HG03558 (cell line): ENCODE results near the gene ABLIM3.

Source experiments
- ATAC-seq: cut with Tn5 transposase; IDR thresholded peaks from one replicate; pipeline ENCODE4 v1.9.1; 2021; ENCODE audit warnings: moderate number of reproducible peaks; ENCODE audit not compliant: unreplicated experiment; ENCODE audit errors: extremely low read depth

The ABLIM3 gene

DNA sequence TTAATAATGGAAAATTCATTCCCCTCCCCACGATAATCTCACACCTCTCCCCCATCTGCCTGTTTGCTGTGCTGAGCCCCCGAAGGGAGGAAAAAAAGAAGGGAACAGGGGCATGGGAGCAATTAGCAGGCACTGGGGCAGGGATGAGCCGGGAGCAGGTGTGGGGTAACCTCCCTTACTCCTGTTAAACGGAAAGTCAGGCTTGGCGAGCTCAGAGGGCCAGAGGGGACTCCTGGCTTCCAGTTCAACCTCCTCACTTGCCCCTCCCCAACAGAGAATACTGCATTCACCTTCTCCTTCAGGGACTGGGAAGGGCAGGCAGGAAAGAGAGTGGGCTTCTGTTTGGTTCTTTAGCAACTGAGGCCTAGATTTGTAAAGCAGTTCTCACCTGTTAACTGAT, 131.9 kb downstream of the ABLIM3 start:
- no peak for ATAC-seq

DNA sequence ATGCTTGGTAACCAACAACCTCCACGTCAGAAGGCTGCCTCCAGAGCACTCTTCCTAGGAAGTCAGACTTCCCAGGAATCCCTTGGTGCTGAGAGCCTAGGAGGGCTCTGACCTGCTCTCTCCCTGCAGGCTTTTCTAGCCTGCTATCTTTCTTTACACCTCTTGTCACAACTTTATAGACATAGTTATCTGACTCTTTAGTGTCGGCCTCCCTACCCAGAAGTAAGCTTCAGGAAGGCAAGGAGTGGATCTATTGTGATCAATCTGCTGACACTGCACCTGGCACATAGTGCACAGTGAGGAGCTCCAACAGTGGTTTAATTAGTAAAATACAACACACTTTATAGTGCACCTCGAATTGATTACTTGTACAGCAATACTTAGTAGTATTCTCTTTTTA, 132.7 kb downstream of the ABLIM3 start:
- ATAC-seq, result no peak

DNA sequence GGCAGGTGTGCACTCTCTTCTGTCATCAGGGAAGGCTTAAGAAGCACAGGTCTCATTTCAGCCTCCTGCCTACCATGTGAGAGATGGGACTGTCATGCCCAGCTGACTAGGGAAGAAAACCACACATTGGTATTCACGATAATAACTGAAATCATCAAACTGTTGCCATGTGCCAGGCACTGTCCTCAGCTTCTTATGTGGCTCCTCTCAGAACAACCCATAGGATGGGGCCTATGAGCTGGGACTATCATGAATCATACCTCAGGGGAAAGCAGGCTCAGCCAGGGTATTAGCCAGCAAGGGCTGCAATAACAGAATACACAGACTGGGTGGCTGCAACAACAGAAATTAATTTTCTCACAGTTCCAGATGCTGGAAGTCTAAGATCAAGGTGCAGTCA, 133.6 kb downstream of the ABLIM3 start:
- ATAC-seq, result no peak

DNA sequence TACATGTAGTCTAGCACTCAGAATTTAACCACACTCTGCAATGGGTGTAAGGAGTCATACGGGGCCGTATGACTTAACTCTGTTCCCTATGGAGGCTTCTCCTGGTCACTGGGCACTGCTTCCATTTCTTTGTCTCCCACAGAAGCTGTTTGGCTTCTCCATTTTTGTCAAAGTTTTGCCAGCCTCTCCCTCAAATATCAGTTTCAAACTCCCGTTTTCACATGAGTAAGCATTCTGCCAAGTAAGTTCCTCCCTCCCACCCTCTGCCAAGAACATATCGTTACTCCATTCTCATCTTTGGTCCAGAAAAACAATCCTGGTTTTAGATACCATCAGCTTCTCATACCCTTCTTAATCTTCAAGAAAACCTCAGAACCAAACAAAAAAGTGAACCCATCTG, 136.5 kb downstream of the ABLIM3 start:
- ATAC-seq, result no peak

DNA sequence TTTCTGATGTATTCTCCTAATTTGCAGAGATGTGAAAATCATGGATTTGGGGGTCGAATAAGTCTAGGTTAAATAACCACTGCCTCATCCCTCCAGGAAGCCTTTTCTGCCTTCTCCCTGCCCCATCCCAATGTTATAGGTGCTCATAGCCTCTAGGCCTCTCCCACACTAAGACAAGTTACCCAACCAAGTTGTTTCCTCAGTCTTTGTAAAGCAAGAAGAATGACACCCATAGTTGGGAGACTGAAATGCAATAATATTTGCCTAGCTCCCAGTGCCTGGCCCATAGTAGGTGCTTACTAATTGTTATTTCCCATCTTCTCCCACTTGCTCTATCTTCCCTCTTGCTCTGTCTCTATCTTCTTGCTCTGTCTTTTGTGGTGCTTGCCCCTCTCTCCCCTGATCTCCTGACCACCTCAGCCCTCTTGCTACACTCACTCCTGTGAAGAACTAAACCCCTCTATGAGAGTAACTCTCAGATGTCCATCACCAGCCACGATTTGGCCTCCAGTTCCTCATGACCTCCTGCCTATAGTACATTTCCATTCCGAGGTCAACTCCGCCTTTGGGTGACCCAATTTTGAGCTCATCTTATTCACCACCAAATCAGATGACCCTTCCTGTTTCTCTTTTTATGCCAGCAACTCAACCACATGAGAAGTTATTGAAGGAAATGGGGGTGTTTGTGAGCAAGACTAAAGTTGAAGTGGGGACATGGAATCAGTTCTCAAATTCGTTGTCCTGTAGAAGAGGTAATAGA, 137.3 kb downstream of the ABLIM3 start:
- no peak for ATAC-seq

DNA sequence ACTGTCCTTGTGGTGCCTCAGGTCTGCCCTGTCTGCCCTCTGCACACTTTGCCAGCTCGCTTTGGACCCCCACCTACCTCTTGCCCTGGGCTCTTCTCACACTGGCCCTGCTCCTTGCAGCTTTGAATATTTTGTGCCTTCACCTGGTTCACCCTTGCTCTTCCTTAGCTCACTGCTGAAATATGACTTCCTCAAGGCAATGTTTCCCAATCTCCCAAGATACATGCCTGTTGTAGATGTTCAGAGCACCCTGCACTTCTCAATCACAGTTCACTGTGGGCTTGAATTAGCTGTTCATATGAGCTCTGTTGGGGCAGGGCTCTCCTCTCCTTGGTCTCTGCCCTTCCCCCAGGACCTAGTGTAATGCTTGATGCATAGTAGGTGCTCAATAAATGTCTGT, 138.4 kb downstream of the ABLIM3 start:
- no peak for ATAC-seq

DNA sequence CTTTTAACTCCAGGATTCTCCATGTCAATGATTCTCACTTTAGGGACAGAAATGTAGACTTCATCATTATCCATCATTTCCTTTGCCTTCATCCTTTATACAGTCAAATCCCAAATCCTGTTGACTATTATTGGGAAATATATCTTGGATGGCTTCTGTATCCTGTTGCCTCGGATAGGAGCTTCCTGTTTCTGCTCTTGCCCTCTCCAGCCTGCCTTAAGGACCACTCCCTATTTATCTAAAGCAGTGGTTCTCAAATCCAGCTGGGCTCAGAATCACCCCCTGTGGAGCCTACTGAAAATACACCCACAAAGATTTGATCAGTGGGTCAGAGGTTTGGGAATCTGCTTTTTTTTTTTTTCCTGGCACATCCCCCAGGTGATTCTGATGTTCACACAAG, 138.8 kb downstream of the ABLIM3 start:
- ATAC-seq, result no peak

DNA sequence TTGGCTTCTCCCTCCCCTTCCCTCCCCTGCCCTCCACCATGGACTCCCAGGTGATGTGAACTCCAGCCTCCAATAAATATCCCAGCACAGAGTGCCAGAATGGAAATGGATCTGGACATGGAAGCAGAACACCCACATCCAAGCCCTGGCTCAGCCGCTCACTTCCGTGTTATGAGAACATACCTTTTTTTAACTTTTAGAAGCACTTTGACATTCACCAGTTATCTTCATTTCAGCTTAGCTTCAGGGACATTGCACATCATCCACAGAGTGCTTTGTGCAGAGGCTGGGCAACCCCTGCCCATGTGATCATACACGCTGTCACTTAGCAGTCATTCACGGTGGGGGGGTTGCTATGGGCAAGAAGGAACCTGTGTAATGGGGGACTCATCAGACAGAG, 139.5 kb downstream of the ABLIM3 start:
- no peak for ATAC-seq

DNA sequence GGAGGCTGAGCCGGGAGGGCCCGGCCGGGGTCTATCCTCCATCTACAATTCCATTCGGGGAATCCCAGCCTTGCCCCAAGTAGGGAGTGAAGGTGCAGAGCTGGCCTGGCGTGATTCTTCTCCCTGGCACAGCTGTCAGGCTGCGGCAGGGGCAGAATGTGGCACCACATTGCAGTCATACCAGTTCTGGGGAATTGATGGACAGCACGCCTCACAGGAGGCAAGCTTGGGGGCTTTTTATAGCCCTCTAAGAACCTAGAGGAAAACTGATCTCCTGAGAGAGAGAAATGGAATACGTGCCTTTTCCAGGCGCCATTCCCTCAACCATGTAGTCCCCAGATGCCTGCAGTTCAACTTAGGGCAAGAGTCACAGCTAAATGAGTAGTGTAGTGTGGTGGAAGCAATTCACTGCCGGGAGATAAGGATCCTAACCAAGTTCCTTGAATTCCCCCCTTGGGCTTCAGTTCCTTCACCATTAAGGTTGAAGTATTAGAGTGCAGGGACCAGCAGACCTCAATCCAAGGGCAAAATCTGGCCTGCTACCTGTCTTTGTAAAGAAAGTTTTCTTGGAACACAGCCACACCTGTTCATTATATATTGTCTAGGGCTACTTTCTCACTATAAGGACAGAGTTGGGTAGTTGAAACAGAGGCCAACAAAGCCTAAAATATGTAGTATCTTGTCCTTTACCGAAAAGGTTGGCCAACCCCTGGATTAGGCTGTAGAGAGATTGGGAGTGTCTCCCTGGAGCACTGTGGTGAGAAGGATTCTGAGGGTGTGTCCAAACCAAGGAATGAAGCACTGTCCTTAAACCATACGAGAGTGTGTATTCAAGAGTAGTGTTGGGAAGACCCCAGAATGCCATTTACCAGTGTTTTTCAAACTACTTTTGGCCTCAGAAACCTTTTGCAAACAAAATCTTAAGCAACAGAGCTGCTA, 141.0 kb downstream of the ABLIM3 start:
- ATAC-seq, result no peak

DNA sequence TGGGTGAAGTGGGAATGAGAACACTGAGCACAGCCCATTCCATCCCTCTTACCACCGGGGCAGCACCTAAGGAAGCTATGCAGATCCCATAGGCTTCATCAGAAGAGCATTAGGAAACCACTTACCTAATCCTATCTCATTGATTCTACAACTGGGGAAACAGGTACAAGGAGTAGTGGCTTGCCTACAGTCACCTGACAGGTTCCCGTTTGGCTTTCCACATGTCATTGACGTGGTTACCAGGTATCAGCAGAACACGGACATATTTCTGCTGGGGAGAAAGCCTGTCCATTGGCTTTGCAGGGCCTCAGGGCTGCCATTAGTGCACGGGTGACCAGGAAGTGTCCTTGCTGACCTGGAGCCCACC, 141.7 kb downstream of the ABLIM3 start:
- no peak for ATAC-seq

DNA sequence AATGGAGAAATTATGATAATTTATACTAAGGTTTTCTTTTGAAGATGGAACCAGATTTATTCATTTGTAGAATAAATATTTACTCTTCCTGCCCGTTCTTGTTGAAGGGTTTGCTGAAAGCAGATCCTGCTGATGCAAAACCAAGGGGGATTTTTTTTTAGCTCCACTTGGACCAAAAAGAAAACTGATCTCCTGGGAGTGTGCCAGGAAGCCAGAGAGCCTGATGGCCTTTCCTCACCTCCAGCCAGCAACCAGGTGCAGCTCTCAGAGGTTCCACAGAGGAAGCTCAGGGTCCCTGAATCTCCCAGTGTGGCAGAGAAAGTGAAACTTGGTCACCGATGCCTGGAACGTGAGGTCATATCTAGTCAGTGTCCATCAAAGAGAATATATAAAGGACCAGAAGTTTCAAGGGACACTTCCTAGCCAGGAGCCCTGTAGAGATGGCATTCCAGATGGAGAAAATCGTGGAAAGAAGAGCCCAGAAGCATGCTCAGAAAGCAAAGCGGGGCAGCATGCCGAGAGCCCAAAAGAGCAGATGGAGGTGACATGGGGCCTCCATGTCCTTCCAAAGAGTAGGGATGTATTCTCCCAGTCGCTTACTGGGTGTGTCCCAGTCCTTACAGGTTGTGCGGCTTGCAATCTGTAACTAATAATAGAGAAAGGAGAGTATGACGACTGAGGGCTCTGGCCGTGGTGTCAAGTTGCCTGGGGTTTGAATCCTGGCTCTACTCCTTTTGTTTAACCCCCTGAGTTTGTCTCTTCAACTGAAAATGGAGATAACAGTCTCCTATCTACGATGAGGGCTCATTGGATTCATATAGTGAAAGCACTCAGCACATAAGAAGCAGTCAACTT, 142.6 kb downstream of the ABLIM3 start:
- no peak for ATAC-seq

DNA sequence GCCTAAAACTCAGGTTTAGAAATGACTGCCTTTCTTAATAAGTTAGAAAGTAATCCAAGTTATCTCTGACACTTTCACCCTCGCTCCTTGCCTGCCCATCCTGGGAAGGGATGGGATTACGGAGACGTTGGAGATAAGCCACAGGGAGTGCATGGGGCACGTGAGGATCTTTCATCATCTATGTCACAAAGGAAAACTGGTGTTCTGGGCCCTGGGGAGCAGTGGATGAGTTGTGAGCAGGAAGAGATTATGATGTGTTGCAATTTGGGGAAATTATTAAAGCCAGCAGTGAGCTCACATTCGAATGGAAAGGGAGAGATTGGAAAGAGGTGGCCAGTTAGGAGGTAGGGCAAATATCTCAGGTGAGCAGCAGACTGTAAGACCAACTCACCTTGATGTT, 143.2 kb downstream of the ABLIM3 start:
- no peak for ATAC-seq

DNA sequence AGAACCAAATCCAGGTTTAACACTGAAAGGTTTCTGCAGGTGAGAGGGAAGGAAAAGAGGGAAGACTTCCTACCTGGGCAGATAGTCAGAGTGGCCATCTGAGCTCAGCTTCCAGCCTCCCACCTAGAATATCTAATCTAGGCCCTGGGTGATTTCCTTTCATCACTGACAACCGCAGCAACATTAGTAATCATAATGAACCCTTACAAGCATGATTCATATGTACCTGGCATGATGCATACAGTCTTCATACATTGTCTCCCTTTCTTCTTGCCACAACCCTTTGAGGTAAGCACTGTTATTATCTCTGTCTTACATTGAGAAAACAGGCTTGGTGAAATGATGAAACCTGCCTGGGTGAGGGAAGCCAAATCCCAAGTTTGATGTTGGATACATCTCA, 143.9 kb downstream of the ABLIM3 start:
- ATAC-seq, result no peak

DNA sequence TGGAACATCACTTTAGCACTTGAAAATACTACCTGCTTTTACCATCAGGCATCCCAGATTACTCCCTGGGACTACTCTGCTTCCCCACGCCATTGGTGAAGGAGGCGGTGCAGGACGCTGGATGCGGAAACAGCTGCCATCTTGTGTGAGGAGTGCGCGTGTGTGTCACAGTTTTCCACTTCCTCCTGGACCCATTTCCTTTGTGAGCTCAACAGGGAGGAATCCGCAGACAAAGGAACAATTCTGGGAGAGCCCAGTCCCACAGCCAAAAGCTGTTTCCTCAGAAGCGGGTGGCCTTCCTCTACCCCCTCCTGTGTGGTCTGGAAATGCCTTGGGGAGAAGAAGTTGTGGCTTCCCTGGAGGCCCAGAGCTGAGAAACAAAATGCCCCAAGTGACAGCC, 147.1 kb downstream of the ABLIM3 start:
- no peak for ATAC-seq

DNA sequence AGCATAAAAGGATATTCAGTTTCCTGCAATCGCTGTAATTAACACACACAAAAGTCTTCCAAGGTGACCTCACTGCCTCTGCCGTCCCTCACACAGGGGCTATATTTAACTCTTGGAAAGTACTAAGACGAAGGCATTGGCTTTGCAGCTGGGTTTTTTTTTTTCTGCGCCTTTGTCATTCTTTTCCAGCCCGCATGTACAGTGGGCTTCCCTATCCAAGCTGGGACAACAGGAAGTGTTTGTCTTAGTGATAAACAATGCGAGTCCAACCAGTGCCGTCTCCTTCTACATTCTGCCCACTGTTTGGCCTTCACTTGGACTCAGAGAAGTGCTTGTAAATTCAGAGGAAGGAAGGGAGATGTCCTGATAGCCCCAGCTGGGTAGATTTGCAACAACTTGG, 148.0 kb downstream of the ABLIM3 start:
- no peak for ATAC-seq

DNA sequence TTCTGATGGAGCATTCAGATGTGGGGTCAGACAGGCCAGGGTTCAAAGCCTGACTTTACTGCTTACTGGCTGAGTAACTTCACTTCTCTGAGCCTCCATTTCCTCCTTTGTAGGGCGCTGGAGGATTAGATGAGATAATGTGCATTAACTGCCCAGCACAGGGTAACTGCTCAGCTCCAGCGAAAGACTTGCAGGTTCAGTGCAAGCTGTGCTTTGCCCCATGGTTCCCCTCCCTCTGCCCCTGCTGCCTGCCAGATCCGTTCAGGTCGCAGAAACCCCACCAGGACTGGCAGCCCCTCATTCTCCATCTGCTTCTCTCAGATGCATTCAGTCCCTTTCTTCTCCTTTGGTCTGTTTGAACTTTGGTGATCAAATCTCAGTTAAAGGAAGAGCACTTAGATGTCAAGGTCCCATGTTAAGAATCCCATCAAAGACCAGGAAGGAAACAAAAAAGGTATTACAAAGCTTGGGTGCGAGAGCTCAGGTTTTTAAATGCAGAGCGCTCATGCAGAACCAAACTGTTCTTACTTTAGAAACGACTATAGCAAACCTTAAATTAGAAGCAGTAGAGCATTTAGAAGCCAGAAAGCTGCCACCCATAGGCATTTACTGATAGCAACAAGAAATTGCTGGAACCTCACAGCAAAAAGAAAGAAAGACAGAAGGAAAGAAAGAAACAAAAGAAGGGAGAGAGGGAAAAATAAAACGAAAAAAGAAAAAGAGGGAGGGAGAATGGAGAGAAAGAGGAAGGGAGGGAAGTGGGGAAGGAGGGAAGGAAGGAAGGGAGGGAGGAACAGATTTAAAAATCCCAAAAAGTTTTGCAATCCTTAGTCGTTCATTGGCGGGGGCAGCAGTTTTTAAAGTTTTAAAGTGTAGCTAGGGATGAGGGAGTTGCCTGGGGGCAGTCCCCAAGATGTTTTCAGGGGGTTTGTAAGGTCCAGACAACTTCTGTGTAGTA, 153.9 kb downstream of the ABLIM3 start:
- no peak for ATAC-seq

DNA sequence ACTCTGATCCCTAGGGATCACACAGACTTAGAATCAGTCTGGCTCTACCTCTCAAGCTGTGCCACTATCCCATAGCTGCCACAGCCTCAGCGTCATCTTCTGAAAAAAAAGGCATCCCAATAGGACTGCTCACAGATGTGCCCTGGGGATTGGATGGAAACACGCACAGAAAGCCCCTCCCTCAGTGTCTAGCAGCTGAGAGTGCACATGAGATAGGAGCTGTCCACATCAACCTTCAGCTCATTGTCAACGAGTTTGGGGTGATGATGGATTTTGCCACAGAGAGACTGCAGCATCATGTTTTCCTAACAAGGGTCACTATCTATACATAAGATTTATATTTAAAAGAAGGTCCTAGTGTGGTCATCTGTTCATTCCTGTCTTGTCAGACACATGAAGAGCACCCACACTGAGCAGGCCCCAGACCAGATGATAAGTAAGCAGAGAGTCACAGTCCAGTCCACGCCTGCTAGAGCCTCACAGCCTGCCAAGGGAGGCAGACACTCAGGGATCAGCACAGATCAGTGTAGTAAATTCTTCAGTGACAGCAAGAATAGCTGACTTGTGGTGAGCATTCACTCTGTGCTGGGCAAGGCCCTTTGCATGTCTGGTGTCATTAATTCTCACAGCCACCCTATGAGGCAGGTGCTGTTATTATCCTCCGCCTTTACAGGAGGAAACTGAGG, 156.2 kb downstream of the ABLIM3 start:
- ATAC-seq, result no peak

DNA sequence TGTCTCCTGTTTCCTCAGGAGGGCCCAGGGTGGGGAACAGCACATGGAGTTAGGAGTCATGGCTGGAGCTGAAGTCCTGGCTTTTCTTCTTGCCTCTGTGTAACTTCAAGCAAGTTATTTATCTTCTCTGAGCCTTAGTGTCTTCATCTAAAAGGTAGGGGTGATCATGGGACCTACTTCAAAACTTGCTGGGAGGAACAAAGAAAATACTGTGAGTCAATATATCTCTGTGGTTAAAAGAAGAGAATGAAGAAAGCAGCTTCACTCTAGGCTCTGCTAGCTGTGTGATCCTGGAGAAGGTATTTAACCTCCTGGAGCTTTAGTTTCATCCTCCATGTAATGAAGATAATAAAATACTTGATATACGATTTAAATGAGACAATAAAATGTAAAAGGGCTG, 156.9 kb downstream of the ABLIM3 start:
- ATAC-seq, result no peak

DNA sequence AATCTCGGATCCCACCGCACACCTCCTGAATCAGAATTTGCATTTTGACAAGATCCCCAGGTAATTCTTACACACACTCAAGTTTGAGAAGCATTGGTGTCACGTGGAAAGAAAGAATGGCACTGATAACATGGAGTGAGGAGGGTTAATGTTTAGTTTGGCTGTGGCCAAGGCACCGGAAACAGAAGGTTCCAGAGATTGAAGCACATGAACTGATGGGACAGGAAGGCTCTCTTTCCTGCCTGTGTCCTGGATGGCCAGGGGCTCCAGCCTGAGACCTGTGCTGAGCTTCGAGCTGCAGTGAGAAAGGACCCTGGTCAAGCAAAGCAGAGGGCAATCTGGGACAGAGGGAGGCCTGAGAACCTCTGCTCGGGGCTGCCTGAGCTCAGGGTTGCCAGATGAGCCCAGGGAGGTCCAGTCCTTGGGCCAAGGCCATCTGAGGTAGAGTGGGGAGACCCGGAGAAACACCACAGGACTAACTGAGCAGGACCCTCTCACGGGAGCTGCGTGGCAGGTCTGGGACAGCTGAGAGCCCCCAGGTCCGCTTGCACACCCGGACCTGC, 157.6 kb downstream of the ABLIM3 start:
- no peak for ATAC-seq
